ENCODE measurements around the gene NMB. TPM values are rescaled to one million over a fixed set of nuclear protein-coding genes. Genes with fewer than 3 reads are reported as not detected.

Gene NMB
- total RNA-seq, 1 experiment from 2014 or later: 11.5 TPM

GRCh38 chr15:84620626-84621025 lies 37.4 kb downstream of the NMB start:
- H3K27me3 Mint-ChIP-seq (ENCODE audit: low read depth): peaks cover 10% of the 10 kb centered on the region
- H2BK20ac ChIP-seq (ENCODE audit: low read depth, low read length, poor library complexity, severe bottlenecking): no peak overlapping the region
- no peaks in the 10 kb centered on the region for H4K20me1 ChIP-seq (ENCODE audit: control insufficient read depth, insufficient read depth, insufficient read length)
- peaks cover 50 to 71% of the 10 kb centered on the region in 2 experiments for H3K9me3 Mint-ChIP-seq
- H3K56ac ChIP-seq (ENCODE audit: insufficient read length, low read depth, low read length): no peak overlapping the region
- no peak overlapping the region for H2BK12ac ChIP-seq (ENCODE audit: insufficient read length, low read depth, low read length)
- H3K9ac ChIP-seq (ENCODE audit: extremely low read depth, insufficient read length, low read length): no peak overlapping the region
- no peak overlapping the region for H3K14ac ChIP-seq (ENCODE audit: insufficient read depth, low read length)
- H3K27ac ChIP-seq (ENCODE audit: insufficient read length, low read depth, low read length): no peak overlapping the region
- H2BK120ac ChIP-seq (ENCODE audit: low read depth, low read length, poor library complexity, severe bottlenecking): no peak overlapping the region
- H3K18ac ChIP-seq (ENCODE audit: insufficient read length, low read depth, low read length): no peak overlapping the region
- WGBS (ENCODE audit: extremely low coverage, insufficient read length, low lambda C conversion rate): no CpG with 5 or more reads among the region's 8 CpGs
- H2AFZ ChIP-seq (ENCODE audit: low read length): no peak overlapping the region
- no peak overlapping the region for H3K23ac ChIP-seq (ENCODE audit: insufficient read length, low read depth, low read length)
- no peak overlapping the region for H4K5ac ChIP-seq (ENCODE audit: insufficient read length, low read depth, low read length)
- no peak overlapping the region for H2BK5ac ChIP-seq (ENCODE audit: insufficient read length, low read length)
- H3T11ph ChIP-seq (ENCODE audit: low read length): no peak overlapping the region
- H3K23me2 ChIP-seq (ENCODE audit: insufficient read length, low read depth, low read length, poor library complexity, severe bottlenecking): no peaks in the 10 kb centered on the region
- H3K4me2 ChIP-seq (ENCODE audit: insufficient read depth, insufficient read length, low read length): no peak overlapping the region
- H3K9me3 ChIP-seq (ENCODE audit: control insufficient read depth, low read depth, low read length): peaks cover 36% of the 10 kb centered on the region
- no peak overlapping the region for H4K8ac ChIP-seq (replicated peaks; ENCODE audit: insufficient read length, low read depth, low read length)
- no peak overlapping the region for H2BK15ac ChIP-seq (ENCODE audit: low read depth, low read length)
- no peak for TF ChIP-seq CTCF (conservative IDR thresholded peaks at IDR 0.05)
- peaks cover 66 to 86% (median 78%) of the 10 kb centered on the region in 3 experiments for H3K36me3 Mint-ChIP-seq (ENCODE audit: insufficient read depth in 1 of 3, low read depth in 3 of 3)
- no peaks in the 10 kb centered on the region for H3K27me3 ChIP-seq (ENCODE audit: insufficient read depth, low read length)
- DNase-seq: no peak
- H3K4me3 Mint-ChIP-seq: no peak overlapping the region
- H3K79me1 ChIP-seq (ENCODE audit: insufficient read depth, low read depth, low read length, poor library complexity, severe bottlenecking): peaks cover 14% of the 10 kb centered on the region
- H3K4ac ChIP-seq (ENCODE audit: low read depth, low read length): no peak overlapping the region
- H3K4me1 ChIP-seq (ENCODE audit: insufficient read depth, low read length): peaks cover 2% of the 10 kb centered on the region; the same call in 1 of the 2 replicates
- no peak overlapping the region for H3K27ac Mint-ChIP-seq
- H3K79me2 ChIP-seq (ENCODE audit: insufficient read depth, low read length): peaks cover 10% of the 10 kb centered on the region; the same call in 1 of the 2 replicates
- peaks cover 7 to 11% of the 10 kb centered on the region in 2 experiments for H3K4me1 Mint-ChIP-seq
- H4K91ac ChIP-seq (ENCODE audit: insufficient read length, low read depth, low read length): no peak overlapping the region
- H2AK5ac ChIP-seq (ENCODE audit: insufficient read length, low read length): no peak overlapping the region

Data from H9 (cell line).